Measurements from ENCODE around the gene LPAR3. TPM values are rescaled to one million over a fixed set of nuclear protein-coding genes. Genes with fewer than 3 reads are reported as not detected.

The LPAR3 gene
- total RNA-seq, 1 donor from 2014 or later: not detected

GRCh38 chr1:84823991-84824390 lies 69.0 kb downstream of the LPAR3 start:
- H3K4me3 ChIP-seq: no peak overlapping the region
- H3K27me3 ChIP-seq: no peaks in the 10 kb centered on the region
- TF ChIP-seq CTCF (IDR thresholded peaks at IDR 0.05): no peak
- H3K4me1 ChIP-seq: no peaks in the 10 kb centered on the region
- no peak overlapping the region for H3K27ac ChIP-seq
- DNase-seq (ENCODE audit: low spot score in 2 of 2): no peak
- no peaks in the 10 kb centered on the region for H3K9me3 ChIP-seq
- H3K36me3 ChIP-seq: no peaks in the 10 kb centered on the region
- intact Hi-C loops (cut with DNase I): no loop called here

DNA sequence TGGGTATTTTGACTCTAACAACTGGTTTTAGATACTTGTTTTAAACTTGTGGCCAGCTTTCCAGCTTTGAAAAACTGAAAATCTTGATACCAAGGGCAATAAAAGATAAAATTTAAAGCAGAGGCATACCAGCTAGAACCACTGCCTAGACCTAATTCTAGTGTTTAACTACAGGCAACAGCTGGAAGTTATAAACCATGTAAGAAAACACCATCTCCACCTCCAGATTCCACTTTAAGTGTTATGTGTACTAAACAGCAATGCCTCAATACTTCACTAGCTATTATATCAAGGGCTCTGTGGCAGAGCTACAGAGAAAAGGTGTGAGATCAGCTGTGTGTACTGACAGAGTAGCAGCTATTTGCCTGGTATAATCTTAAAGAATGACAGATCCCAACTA lies 69.5 kb downstream of the LPAR3 start:
- intact Hi-C loops (cut with DNase I): no loop called here
- no peaks in the 10 kb centered on the region for H3K27me3 ChIP-seq
- no peaks in the 10 kb centered on the region for H3K9me3 ChIP-seq
- H3K4me3 ChIP-seq: no peak overlapping the region
- no peak for TF ChIP-seq CTCF (IDR thresholded peaks at IDR 0.05)
- H3K36me3 ChIP-seq: no peaks in the 10 kb centered on the region
- no peak overlapping the region for H3K27ac ChIP-seq
- no peaks in the 10 kb centered on the region for H3K4me1 ChIP-seq
- no peak for DNase-seq (ENCODE audit: low spot score in 2 of 2)

DNA sequence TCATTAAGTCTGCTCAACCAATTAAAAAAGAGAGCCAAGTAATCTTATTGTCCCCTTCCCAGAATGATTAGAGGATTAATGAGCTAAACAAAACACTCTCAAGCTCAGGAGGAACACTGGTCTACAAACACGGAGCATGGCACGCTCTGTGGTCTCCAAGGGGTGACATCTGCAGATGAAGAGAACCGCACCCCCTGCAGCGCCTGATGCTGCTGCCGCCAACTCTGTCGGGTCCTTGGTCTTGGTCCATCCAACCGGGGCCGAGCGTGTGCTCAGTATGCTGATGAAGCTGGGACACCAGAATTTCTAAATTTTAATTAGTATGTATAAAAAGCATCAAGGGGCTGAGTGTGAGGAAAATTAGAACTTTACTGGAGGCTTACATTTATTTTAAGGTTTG lies 82.7 kb downstream of the LPAR3 start:
- Histone ChIP-seq H3K9me3 (no peaks in the 10 kb centered on the region), H3K4me3 (no peak overlapping the region), H3K36me3 (no peaks in the 10 kb centered on the region), H3K27me3 (no peaks in the 10 kb centered on the region), H3K4me1 (no peaks in the 10 kb centered on the region), H3K27ac (no peak overlapping the region)
- intact Hi-C loops (cut with DNase I): no loop called here
- no peak for DNase-seq (ENCODE audit: low spot score in 2 of 2)
- TF ChIP-seq CTCF (IDR thresholded peaks at IDR 0.05): no peak

GRCh38 chr1:84809023-84809422 lies 84.0 kb downstream of the LPAR3 start:
- H3K27ac ChIP-seq: no peak overlapping the region
- DNase-seq (ENCODE audit: low spot score in 2 of 2): no peak
- H3K9me3 ChIP-seq: no peaks in the 10 kb centered on the region
- H3K36me3 ChIP-seq: no peaks in the 10 kb centered on the region
- intact Hi-C loops (cut with DNase I): no loop called here
- TF ChIP-seq CTCF (IDR thresholded peaks at IDR 0.05): no peak
- no peaks in the 10 kb centered on the region for H3K4me1 ChIP-seq
- no peaks in the 10 kb centered on the region for H3K27me3 ChIP-seq
- no peak overlapping the region for H3K4me3 ChIP-seq

GRCh38 chr1:84803604-84804003 lies 89.4 kb downstream of the LPAR3 start:
- Histone ChIP-seq H3K4me1 (no peaks in the 10 kb centered on the region), H3K27me3 (no peaks in the 10 kb centered on the region), H3K27ac (no peak overlapping the region), H3K36me3 (no peaks in the 10 kb centered on the region), H3K4me3 (no peak overlapping the region), H3K9me3 (no peaks in the 10 kb centered on the region)
- DNase-seq (ENCODE audit: low spot score in 2 of 2): no peak
- intact Hi-C loops (cut with DNase I): no loop called here
- no peak for TF ChIP-seq CTCF (IDR thresholded peaks at IDR 0.05)

DNA sequence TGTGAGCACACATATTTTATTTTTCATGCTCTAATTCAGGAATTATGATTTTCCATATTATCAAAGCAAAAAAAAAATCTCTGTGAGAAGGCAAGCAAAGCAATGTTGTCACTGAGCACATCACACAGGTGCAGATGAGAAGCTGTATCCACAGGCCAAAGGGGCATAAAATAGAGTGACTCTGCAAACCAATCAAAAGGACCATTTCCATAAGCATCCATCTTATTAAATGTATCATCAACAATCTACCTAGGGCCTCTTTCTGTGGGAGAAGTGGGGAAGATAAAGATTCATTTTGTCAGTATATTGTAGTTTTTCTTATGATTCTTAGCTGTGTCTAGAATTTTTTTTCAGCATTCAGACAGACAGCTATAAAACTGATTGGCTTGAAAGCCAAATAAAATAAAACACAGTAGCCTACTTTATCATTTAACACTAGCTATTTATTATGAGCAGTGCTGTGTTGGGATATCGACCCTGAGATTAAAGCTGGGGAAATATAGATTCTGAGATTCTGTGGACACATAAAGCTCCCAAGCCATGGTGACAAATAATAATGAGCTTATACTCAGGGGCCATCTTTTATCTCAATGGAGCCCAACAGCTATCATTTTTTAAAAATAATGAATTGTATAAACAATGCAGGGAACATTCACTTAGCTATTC lies 90.3 kb downstream of the LPAR3 start:
- no peaks in the 10 kb centered on the region for H3K27me3 ChIP-seq
- intact Hi-C loops (cut with DNase I): no loop called here

More for the DNA sequence above, 90.3 kb downstream of the LPAR3 start:
- Histone ChIP-seq H3K9me3 (no peaks in the 10 kb centered on the region), H3K27ac (no peak overlapping the region), H3K4me3 (no peak overlapping the region), H3K36me3 (no peaks in the 10 kb centered on the region), H3K4me1 (no peaks in the 10 kb centered on the region)
- no peak for TF ChIP-seq CTCF (IDR thresholded peaks at IDR 0.05)
- DNase-seq (ENCODE audit: low spot score in 2 of 2): no peak

All from ascending aorta (tissue), 2 donors.